NT2/D1 (cell line): ENCODE measurements around the gene LRBA.

Source experiments
- DNase-seq: peaks from one replicate; pipeline ENCODE4 v3.0.0-alpha.2; 2011; ENCODE audit warnings: low read depth, low spot score
- H3K27me3 ChIP-seq: 2 replicates; pipeline ENCODE4 v1.6.0; 2011; ENCODE audit warnings: mild to moderate bottlenecking; ENCODE audit not compliant: insufficient read length, insufficient read depth
- H3K36me3 ChIP-seq: 2 replicates; pipeline ENCODE4 v1.6.1; 2011; ENCODE audit warnings: mild to moderate bottlenecking, low read length, mixed read lengths; ENCODE audit not compliant: insufficient read depth, insufficient read length
- H3K4me1 ChIP-seq: 2 replicates; pipeline ENCODE4 v1.5.1; 2011; ENCODE audit not compliant: insufficient read depth, insufficient read length
- H3K4me3 ChIP-seq: 2 replicates; pipeline ENCODE4 v1.5.1; 2011; ENCODE audit warnings: low read depth; ENCODE audit not compliant: insufficient read length
- H3K9ac ChIP-seq: 2 replicates; pipeline ENCODE4 v1.6.0; 2011; ENCODE audit warnings: low read depth; ENCODE audit not compliant: insufficient read length
- H3K9me3 ChIP-seq: 2 replicates; pipeline ENCODE4 v1.5.1; 2011; ENCODE audit warnings: mild to moderate bottlenecking, low read length; ENCODE audit not compliant: insufficient read depth
- SUZ12 ChIP-seq: IDR thresholded peaks from 2 replicates; pipeline ENCODE4 v1.6.1; 2011; ENCODE audit not compliant: insufficient read length, insufficient read depth; ENCODE audit errors: extremely low read depth
- YY1 ChIP-seq: IDR thresholded peaks from 2 replicates; pipeline ENCODE4 v1.6.1; 2011; ENCODE audit not compliant: insufficient read length, insufficient read depth
- ZNF274 ChIP-seq: IDR thresholded peaks from 2 replicates; pipeline ENCODE4 v1.6.1; 2011; ENCODE audit warnings: mild to moderate bottlenecking, low read depth, low read length

The LRBA gene

GRCh38 chr4:150886597-150886996, 128.5 kb downstream of the LRBA start:
- H3K36me3 ChIP-seq, result no peaks in the 10 kb centered on the region
- H3K4me3 ChIP-seq, result no peak overlapping the region
- no peak for DNase-seq
- TF ChIP-seq ZNF274 (no peak), YY1 (no peak), SUZ12 (no peak)
- H3K4me1 ChIP-seq, result no peaks in the 10 kb centered on the region
- no peak overlapping the region for H3K9ac ChIP-seq
- H3K9me3 ChIP-seq, result no peaks in the 10 kb centered on the region
- no peaks in the 10 kb centered on the region for H3K27me3 ChIP-seq

GRCh38 chr4:150884625-150885024, 130.5 kb downstream of the LRBA start:
- H3K4me3 ChIP-seq, result no peak overlapping the region
- no peaks in the 10 kb centered on the region for H3K9me3 ChIP-seq

GRCh38 chr4:150875367-150875766, 139.7 kb downstream of the LRBA start:
- Histone ChIP-seq H3K9ac (no peak overlapping the region), H3K4me3 (no peak overlapping the region), H3K36me3 (no peaks in the 10 kb centered on the region), H3K27me3 (no peaks in the 10 kb centered on the region), H3K4me1 (no peaks in the 10 kb centered on the region), H3K9me3 (no peaks in the 10 kb centered on the region)
- no peak for DNase-seq
- TF ChIP-seq YY1 (no peak), SUZ12 (no peak), ZNF274 (no peak)

More at GRCh38 chr4:150884625-150885024, 130.5 kb downstream of the LRBA start:
- H3K4me1 ChIP-seq, result no peaks in the 10 kb centered on the region
- no peak for TF ChIP-seq YY1
- TF ChIP-seq ZNF274, result no peak
- no peak for TF ChIP-seq SUZ12
- no peaks in the 10 kb centered on the region for H3K36me3 ChIP-seq
- no peaks in the 10 kb centered on the region for H3K27me3 ChIP-seq
- no peak for DNase-seq
- H3K9ac ChIP-seq, result no peak overlapping the region

- DNase-seq, result no peak
- Histone ChIP-seq H3K4me1 (no peaks in the 10 kb centered on the region), H3K9ac (no peak overlapping the region), H3K9me3 (no peaks in the 10 kb centered on the region), H3K36me3 (no peaks in the 10 kb centered on the region), H3K4me3 (no peak overlapping the region), H3K27me3 (no peaks in the 10 kb centered on the region)
- TF ChIP-seq SUZ12 (no peak), YY1 (no peak), ZNF274 (no peak)
Measured at GRCh38 chr4:150874338-150875226, 140.5 kb downstream of the LRBA start.

GRCh38 chr4:150867148-150867547, 147.9 kb downstream of the LRBA start:
- no peaks in the 10 kb centered on the region for H3K27me3 ChIP-seq
- no peak overlapping the region for H3K4me3 ChIP-seq
- no peaks in the 10 kb centered on the region for H3K9me3 ChIP-seq
- H3K9ac ChIP-seq, result no peak overlapping the region
- DNase-seq, result peak; percentile 51
- no peaks in the 10 kb centered on the region for H3K36me3 ChIP-seq
- H3K4me1 ChIP-seq, result no peaks in the 10 kb centered on the region
- TF ChIP-seq SUZ12, result no peak
- no peak for TF ChIP-seq ZNF274
- no peak for TF ChIP-seq YY1

GRCh38 chr4:150863456-150863855, 151.6 kb downstream of the LRBA start:
- DNase-seq, result no peak
- Histone ChIP-seq H3K9ac (no peak overlapping the region), H3K36me3 (no peaks in the 10 kb centered on the region), H3K4me3 (no peak overlapping the region), H3K9me3 (no peaks in the 10 kb centered on the region), H3K4me1 (no peaks in the 10 kb centered on the region), H3K27me3 (no peaks in the 10 kb centered on the region)
- no peak for TF ChIP-seq ZNF274
- no peak for TF ChIP-seq YY1
- TF ChIP-seq SUZ12, result no peak

GRCh38 chr4:150862829-150863228, 152.3 kb downstream of the LRBA start:
- H3K9ac ChIP-seq, result no peak overlapping the region
- H3K9me3 ChIP-seq, result no peaks in the 10 kb centered on the region
- no peak for TF ChIP-seq ZNF274
- no peak for TF ChIP-seq YY1
- no peak for TF ChIP-seq SUZ12
- no peaks in the 10 kb centered on the region for H3K4me1 ChIP-seq
- no peaks in the 10 kb centered on the region for H3K36me3 ChIP-seq
- H3K27me3 ChIP-seq, result no peaks in the 10 kb centered on the region
- no peak overlapping the region for H3K4me3 ChIP-seq
- DNase-seq, result no peak
